K562 (cell line): ENCODE measurements around the gene SGMS1. TPM values are rescaled to one million over a fixed set of nuclear protein-coding genes. Genes with fewer than 3 reads are reported as not detected.

Experiments used
- ATAC-seq: fragments of 200-7000 bp; cut with Tn5 transposase; 3 replicates; pipeline ENCODE4 v1.9.1; 2020; ENCODE audit warnings: moderate library complexity
- BruUV-seq: library from RNA; stranded (reverse); fragments of 400-500 nt; replicated peaks from 2 replicates; lab custom pipeline; 2021; lab: Mats Ljungman, UMichigan
- CTCF ChIA-PET: fragments of 300-600 bp; formaldehyde crosslinking; extraction: SDS; loops from one replicate; lab custom pipeline; 2021; ENCODE audit warnings: low intra/inter-chr PET ratio; lab: Yijun Ruan, JAX
- POLR2A ChIA-PET: fragments of 300-600, 350-650 bp; sonication (Branson Sonifier 250); formaldehyde crosslinking; extraction: SDS; loops from one replicate; lab custom pipeline; 2021; ENCODE audit warnings: antibody characterized with exemption, inconsistent platforms; lab: Yijun Ruan, JAX
- DNase-seq, 4 experiments: peaks; one replicate each; pipeline versions ENCODE4 v3.0.0 to v3.0.0-alpha.2; 2011 to 2018; ENCODE audit warnings: low spot score in 3 of 4, mixed read lengths in 3 of 4; ENCODE audit errors: extremely low read depth in 1 of 4
- FAIRE-seq: peaks from 2 replicates; lab custom pipeline; 2011; peaks lifted over from hg19 to GRCh38; lab: Jason Lieb, UNC
- H2AFZ ChIP-seq: 2 replicates; pipeline ENCODE4 v1.6.0; 2011; ENCODE audit warnings: low read depth, low read length, control low read depth, inconsistent platforms
- H3K27ac ChIP-seq: fragments of 200-600 bp; 3 replicates; pipeline ENCODE4 v1.8.0; 2011; ENCODE audit warnings: low read depth, mild to moderate bottlenecking, control low read depth, inconsistent platforms, low read length, moderate library complexity, mixed read lengths; ENCODE audit errors: extremely low read depth
- H3K27me3 ChIP-seq, 2 experiments: fragments of 300-600 bp in 1 of 2; 2 replicates in 1 of 2; 3 replicates in 1 of 2; pipeline versions ENCODE4 v1.6.0 to v1.8.0; 2011; ENCODE audit warnings: inconsistent platforms in 2 of 2, low read length in 2 of 2, mild to moderate bottlenecking in 1 of 2, mixed read lengths in 1 of 2, moderate library complexity in 1 of 2; ENCODE audit not compliant: control insufficient read depth in 2 of 2, insufficient read depth in 2 of 2
- H3K36me3 ChIP-seq: fragments of 300-600 bp; 3 replicates; pipeline ENCODE4 v1.8.0; 2011; ENCODE audit warnings: mild to moderate bottlenecking, low read length, inconsistent platforms; ENCODE audit not compliant: control insufficient read depth, insufficient read depth
- H3K4me1 ChIP-seq, 2 experiments: fragments of 200-600 bp in 1 of 2; replicated peaks in 1 of 2; 2 replicates in 1 of 2; 3 replicates in 1 of 2; pipeline versions ENCODE4 v1.5.1 to v1.8.0; 2011; ENCODE audit warnings: inconsistent platforms in 2 of 2, low read length in 2 of 2, mild to moderate bottlenecking in 1 of 2, mixed read lengths in 1 of 2, moderate library complexity in 1 of 2; ENCODE audit not compliant: control insufficient read depth in 2 of 2, insufficient read depth in 2 of 2
- H3K4me2 ChIP-seq: 2 replicates; pipeline ENCODE4 v1.6.1; 2011; ENCODE audit warnings: low read length, control low read depth, inconsistent platforms, mixed read lengths; ENCODE audit not compliant: insufficient read depth
- H3K4me3 ChIP-seq: fragments of 200-600 bp; sonication (generic), shearing (Covaris generic); 2 replicates; pipeline ENCODE4 v1.5.1; 2016; ENCODE audit warnings: control low read depth, inconsistent platforms
- H3K79me2 ChIP-seq: fragments of 200-600 bp; 3 replicates; pipeline ENCODE4 v1.8.0; 2011; ENCODE audit warnings: low read length, inconsistent platforms; ENCODE audit not compliant: control insufficient read depth, insufficient read depth
- H3K9ac ChIP-seq, 2 experiments: 2 replicates each; pipeline versions ENCODE4 v1.6.0 to v1.6.1; 2011; ENCODE audit warnings: low read depth in 2 of 2, low read length in 2 of 2, control low read depth in 1 of 2, inconsistent platforms in 1 of 2, mild to moderate bottlenecking in 1 of 2, mixed read lengths in 1 of 2; ENCODE audit not compliant: insufficient read depth in 1 of 2
- H3K9me1 ChIP-seq: one replicate; pipeline ENCODE4 v1.6.0; 2011; ENCODE audit warnings: inconsistent platforms, mild to moderate bottlenecking, low read length, moderate library complexity; ENCODE audit not compliant: control insufficient read depth, insufficient read depth
- H3K9me3 ChIP-seq: replicated peaks from 2 replicates; pipeline ENCODE4 v1.5.1; 2011; ENCODE audit warnings: low read depth, low read length, inconsistent platforms; ENCODE audit not compliant: control insufficient read depth, insufficient read depth
- H4K20me1 ChIP-seq: replicated peaks from 2 replicates; pipeline ENCODE4 v1.6.1; 2011; ENCODE audit warnings: low read length, inconsistent platforms, mixed read lengths; ENCODE audit not compliant: control insufficient read depth, insufficient read depth
- ARNT ChIP-seq, 2 experiments: fragments of 450-650 bp; IDR thresholded peaks; 2 replicates each; pipeline ENCODE4 v1.6.1; 2016; ENCODE audit warnings: mild to moderate bottlenecking in 1 of 2
- BDP1 ChIP-seq: IDR thresholded peaks from 3 replicates; pipeline ENCODE4 v1.6.1; 2011; ENCODE audit not compliant: insufficient read length, insufficient read depth
- BRCA1 ChIP-seq, 2 experiments: fragments of 450-650 bp in 1 of 2; sonication (generic) in 1 of 2; formaldehyde crosslinking in 1 of 2; IDR thresholded peaks; 2 replicates each; pipeline versions ENCODE4 v1.5.0 to v1.6.1; 2017 to 2020; ENCODE audit warnings: mild to moderate bottlenecking in 1 of 2, missing genetic modification reagents in 1 of 2
- CGGBP1 ChIP-seq: fragments of 250-450 bp; sonication (Bioruptor Pico); IDR thresholded peaks from 2 replicates; pipeline ENCODE4 v1.9.0; 2021; ENCODE audit warnings: mild to moderate bottlenecking
- GTF2B ChIP-seq: IDR thresholded peaks from 2 replicates; pipeline ENCODE4 v1.6.1; 2011; ENCODE audit not compliant: insufficient read length; ENCODE audit errors: extremely low read depth
- IRF2 ChIP-seq: sonication (generic); formaldehyde crosslinking; IDR thresholded peaks from 2 replicates; pipeline ENCODE4 v1.8.1; 2022; ENCODE audit warnings: mild to moderate bottlenecking, missing genetic modification reagents
- KLF16 ChIP-seq: IDR thresholded peaks from 2 replicates; pipeline ENCODE4 v1.6.1; 2016; ENCODE audit warnings: antibody characterized with exemption
- MBD1 ChIP-seq: fragments of 250-450 bp; sonication (Bioruptor Pico); IDR thresholded peaks from 2 replicates; pipeline ENCODE4 v1.8.0; 2022; ENCODE audit warnings: inconsistent platforms
- NFATC3 ChIP-seq: fragments of 450-650 bp; IDR thresholded peaks from 2 replicates; pipeline ENCODE4 v1.6.1; 2017; ENCODE audit warnings: mild to moderate bottlenecking
- NFRKB ChIP-seq: fragments of 450-650 bp; IDR thresholded peaks from 2 replicates; pipeline ENCODE4 v1.6.1; 2016; ENCODE audit warnings: low read depth
- NR3C1 ChIP-seq: sonication (generic); formaldehyde crosslinking; IDR thresholded peaks from 2 replicates; pipeline ENCODE4 v1.8.1; 2022; ENCODE audit warnings: missing genetic modification reagents
- NRF1 ChIP-seq, 2 experiments: fragments of 450-650 bp; IDR thresholded peaks in 1 of 2; conservative IDR thresholded peaks in 1 of 2; 2 replicates each; pipeline ENCODE4 v1.6.1; 2014; ENCODE audit warnings: mild to moderate bottlenecking in 2 of 2
- SMAD2 ChIP-seq: fragments of 150-350 bp; IDR thresholded peaks from 2 replicates; pipeline ENCODE4 v1.6.1; 2014; ENCODE audit warnings: low read depth, mild to moderate bottlenecking, low read length
- SMARCB1 ChIP-seq: IDR thresholded peaks from 2 replicates; pipeline ENCODE4 v1.6.1; 2011; ENCODE audit warnings: improper control_type of control experiment, low read depth; ENCODE audit not compliant: insufficient read length
- STAG1 ChIP-seq: sonication (generic); formaldehyde crosslinking; IDR thresholded peaks from 2 replicates; pipeline ENCODE4 v1.5.0; 2020; ENCODE audit warnings: missing genetic modification reagents, borderline replicate concordance
- ZBTB12 ChIP-seq: fragments of 250-450 bp; sonication (Bioruptor Pico); IDR thresholded peaks from 2 replicates; pipeline ENCODE4 v1.4.0; 2020
- ZBTB8A ChIP-seq: fragments of 450-650 bp; IDR thresholded peaks from 2 replicates; pipeline ENCODE4 v1.6.1; 2018; ENCODE audit warnings: mild to moderate bottlenecking, moderate library complexity; ENCODE audit not compliant: partially characterized antibody
- ZNF134 ChIP-seq: fragments of 250-450 bp; sonication (Bioruptor Pico); conservative IDR thresholded peaks from 2 replicates; pipeline ENCODE4 v1.4.0; 2020
- ZNF644 ChIP-seq: fragments of 200-800 bp; sonication (Bioruptor generic); IDR thresholded peaks from 2 replicates; pipeline ENCODE4 v1.6.1; 2016; ENCODE audit warnings: low read depth, missing genetic modification characterization, missing compliant biosample characterization
- WGBS: fragments of 100-300 bp; shearing (Covaris generic); methylation state at CpG from one replicate; pipeline ENCODE4 v1.1.6; 2016; ENCODE audit warnings: low coverage, mixed read lengths; ENCODE audit not compliant: insufficient coverage; ENCODE audit errors: missing lambda C conversion rate; 5-methylcytosine and 5-hydroxymethylcytosine counted together
- in situ Hi-C: fragments of 300-500 bp; cut with MboI; formaldehyde crosslinking; loops from 4 replicates; pipeline ENCODE4 v1.15.0; 2018; ENCODE audit warnings: inconsistent platforms, mixed read lengths
- intact Hi-C: fragments of 100-400 bp; cut with micrococcal nuclease; formaldehyde crosslinking; loops from 2 replicates; pipeline ENCODE4 v1.14.2; 2022
- polyA plus RNA-seq, 8 experiments: library from polyadenylated mRNA; depleted of rRNA in 4 of 8; stranded (reverse) in 5 of 8; unstranded in 3 of 8; fragments of >200 nt; fragmentation: Nextera tagmentation in 2 of 8; fragmentation: Illumina TruSeq in 1 of 8; extraction: Ambion mirVana in 2 of 8; extraction: Trizol in 1 of 8; gene quantifications; 2 replicates each; pipeline versions ENCODE4 v1.2.1 to v1.2.3, GENCODE V29; 2011 to 2014; ENCODE audit warnings: inconsistent platforms in 1 of 8, missing spikeins in 1 of 8
- total RNA-seq, 7 experiments: library from RNA; depleted of rRNA in 6 of 7; stranded (reverse); fragments of >200 nt in 6 of 7; fragmentation: Illumina TruSeq in 2 of 7; extraction: Trizol in 2 of 7; gene quantifications; 2 replicates each; pipeline versions ENCODE4 v1.2.1 to v1.2.3, GENCODE V29; 2011 to 2021; ENCODE audit warnings: low replicate concordance in 1 of 7

The SGMS1 gene
- total and polyA plus RNA-seq, 9 of the 15 experiments (the other 6 are each of a cell fraction or from before 2014, with no cell fraction given), result 22.6 to 232 (median 82.2) TPM

- H3K9me3 ChIP-seq, result no peaks in the 10 kb centered on the region
- ATAC-seq, result peak; percentile 85
- H3K4me2 ChIP-seq, result peak overlapping the region; percentile 33; the same call in 1 of the 2 replicates
- H3K4me1 ChIP-seq, result peaks cover 31 to 47% of the 10 kb centered on the region in 2 experiments
- H3K27me3 ChIP-seq, result no peaks in the 10 kb centered on the region
- FAIRE-seq, result peak; percentile 98
- H3K9ac ChIP-seq, result peak overlapping the region in 1 of 2 experiments; percentile 36; a peak in 2 of 4 replicates
- H3K79me2 ChIP-seq, result peaks cover 98% of the 10 kb centered on the region
- H4K20me1 ChIP-seq, result 0 out of 2 replicates have a peak, but pooled peaks cover 5% of the 10 kb centered on the region
- BruUV-seq, result no TSS peak
- intact Hi-C loops, result loop anchor here (2.0 to 5.0 kb wide), 4 partner anchors 132 to 258 kb away; no protein-coding TSS in a partner anchor
- peak; percentile 89 to 97 (median 92) for DNase-seq
- CTCF ChIA-PET, result no interaction called here
- H3K4me3 ChIP-seq, result no peak overlapping the region
- POLR2A ChIA-PET, result interaction anchor here (0.6 to 1.9 kb wide), 10 partner anchors 12 to 74 kb away, joined by 3 to 7 read pairs (median 4); no protein-coding TSS in a partner anchor
- WGBS, result 7% methylated on average over 4 of the region's 4 CpGs
- no peak overlapping the region for H2AFZ ChIP-seq
- peak overlapping the region; percentile 63 for H3K27ac ChIP-seq
- peaks cover 4% of the 10 kb centered on the region; the same call in 1 of the 3 replicates for H3K36me3 ChIP-seq
- in situ Hi-C loops, result no loop called here
- no peaks in the 10 kb centered on the region for H3K9me1 ChIP-seq
- TF ChIP-seq ARNT (IDR thresholded peaks at IDR 0.05) (peak; percentile 99 to 100), ZNF134 (CRISPR knock-in tag) (peak; percentile 49; the same call in 1 of the 2 replicates), GTF2B (no peak), STAG1 (no peak), KLF16 (peak; percentile 99), MBD1 (CRISPR knock-in tag) (no peak), SMARCB1 (peak; percentile 98), NRF1 (conservative IDR thresholded peaks at IDR 0.05 in 1 of 2, IDR thresholded peaks at IDR 0.05 in 1 of 2) (peak in 1 of 2 experiments; percentile 27; a peak in 1 of 4 replicates), ZNF644 (tag) (peak; percentile 98), SMAD2 (no peak), CGGBP1 (CRISPR knock-in tag) (no peak), BRCA1 (IDR thresholded peaks at IDR 0.05) (no peak), BRCA1 (CRISPR knock-in tag; IDR thresholded peaks at IDR 0.05) (no peak), NFRKB (0 out of 2 replicates have a peak, but pooled peaks have one; percentile 45), NR3C1 (CRISPR knock-in tag) (no peak), IRF2 (CRISPR knock-in tag) (no peak), BDP1 (no peak), ZBTB8A (no peak), ZBTB12 (CRISPR knock-in tag) (no peak), NFATC3 (peak; percentile 88)
Measured at GRCh38 chr10:50550291-50550839, 73.4 kb downstream of the SGMS1 start.
